Measurements from ENCODE around the gene MRGPRF.

GRCh38 chr11:69048694-69049489 lies 35.8 kb upstream of the MRGPRF start, which contains the start of gene TPCN2:
- TF ChIP-seq, protein P1, sequence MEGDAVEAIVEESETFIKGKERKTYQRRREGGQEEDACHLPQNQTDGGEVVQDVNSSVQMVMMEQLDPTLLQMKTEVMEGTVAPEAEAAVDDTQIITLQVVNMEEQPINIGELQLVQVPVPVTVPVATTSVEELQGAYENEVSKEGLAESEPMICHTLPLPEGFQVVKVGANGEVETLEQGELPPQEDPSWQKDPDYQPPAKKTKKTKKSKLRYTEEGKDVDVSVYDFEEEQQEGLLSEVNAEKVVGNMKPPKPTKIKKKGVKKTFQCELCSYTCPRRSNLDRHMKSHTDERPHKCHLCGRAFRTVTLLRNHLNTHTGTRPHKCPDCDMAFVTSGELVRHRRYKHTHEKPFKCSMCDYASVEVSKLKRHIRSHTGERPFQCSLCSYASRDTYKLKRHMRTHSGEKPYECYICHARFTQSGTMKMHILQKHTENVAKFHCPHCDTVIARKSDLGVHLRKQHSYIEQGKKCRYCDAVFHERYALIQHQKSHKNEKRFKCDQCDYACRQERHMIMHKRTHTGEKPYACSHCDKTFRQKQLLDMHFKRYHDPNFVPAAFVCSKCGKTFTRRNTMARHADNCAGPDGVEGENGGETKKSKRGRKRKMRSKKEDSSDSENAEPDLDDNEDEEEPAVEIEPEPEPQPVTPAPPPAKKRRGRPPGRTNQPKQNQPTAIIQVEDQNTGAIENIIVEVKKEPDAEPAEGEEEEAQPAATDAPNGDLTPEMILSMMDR (IDR thresholded peaks at IDR 0.05; ENCODE audit: low read depth, low read length), result no peak
- TF ChIP-seq EZH2phosphoT487 (IDR thresholded peaks at IDR 0.05; ENCODE audit: low read depth), result no peak

Data from OCI-LY3 (cell line).